HFFc6 (cell line): Measurements from ENCODE around the gene SYCE1L. TPM values are rescaled to one million over a fixed set of nuclear protein-coding genes. Genes with fewer than 3 reads are reported as not detected.

Experiments
- DNase-seq: peaks from one replicate; pipeline ENCODE4 v3.0.0-alpha.2; 2018
- H3K27ac Mint-ChIP-seq: 2 replicates; pipeline ENCODE4 v1.8.0; 2020; ENCODE audit warnings: mild to moderate bottlenecking, mixed read lengths
- H3K27me3 Mint-ChIP-seq: 2 replicates; pipeline ENCODE4 v1.8.0; 2021; ENCODE audit warnings: mild to moderate bottlenecking, moderate library complexity, mixed read lengths; ENCODE audit not compliant: insufficient read depth
- H3K36me3 Mint-ChIP-seq: 2 replicates; pipeline ENCODE4 v1.8.0; 2021; ENCODE audit warnings: low read depth, mixed read lengths
- H3K4me1 Mint-ChIP-seq: 2 replicates; pipeline ENCODE4 v1.8.0; 2020; ENCODE audit warnings: low read depth, mixed read lengths
- H3K4me3 Mint-ChIP-seq: 2 replicates; pipeline ENCODE4 v1.8.0; 2020; ENCODE audit warnings: mild to moderate bottlenecking, moderate library complexity, mixed read lengths
- H3K9me3 Mint-ChIP-seq: 2 replicates; pipeline ENCODE4 v1.8.0; 2020; ENCODE audit warnings: mild to moderate bottlenecking, mixed read lengths
- total RNA-seq, 6 experiments: library from RNA; stranded (reverse); fragmentation: NEBNext Ultra II Directional; extraction: Animal tissue kit (Norgen Biotek cat#: 25700); gene quantifications; 2 replicates in 1 of 6; 3 replicates in 5 of 6; pipeline ENCODE4 v1.2.3, GENCODE V29; 2021
- TF ChIP-seq, protein P1 (sequence below): fragments of 200-600 bp; sonication (generic); IDR thresholded peaks from 2 replicates; pipeline ENCODE4 v1.5.0; 2021; ENCODE audit warnings: antibody characterized with exemption, mild to moderate bottlenecking

The SYCE1L gene
- total RNA-seq, 6 experiments from 2014 or later: not detected

DNA sequence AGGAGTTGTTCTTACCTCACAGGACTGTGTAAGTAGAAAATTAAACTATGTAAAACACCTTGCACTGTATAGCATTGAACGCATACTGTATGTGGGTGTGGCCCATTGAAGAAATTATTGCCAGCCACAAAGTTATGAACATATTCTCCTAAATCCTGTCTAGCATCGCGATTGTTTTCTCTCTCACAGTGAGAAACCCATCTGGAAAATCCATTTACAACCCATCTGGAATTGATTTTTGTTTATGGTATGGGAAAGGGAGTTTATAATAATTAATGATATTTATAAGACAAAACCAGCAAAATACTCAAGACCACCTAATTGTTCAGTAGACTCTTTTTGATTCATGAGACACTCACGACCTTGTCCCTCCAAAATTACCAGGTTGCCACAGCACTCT lies 30.3 kb upstream of the SYCE1L start:
- TF ChIP-seq, protein P1, sequence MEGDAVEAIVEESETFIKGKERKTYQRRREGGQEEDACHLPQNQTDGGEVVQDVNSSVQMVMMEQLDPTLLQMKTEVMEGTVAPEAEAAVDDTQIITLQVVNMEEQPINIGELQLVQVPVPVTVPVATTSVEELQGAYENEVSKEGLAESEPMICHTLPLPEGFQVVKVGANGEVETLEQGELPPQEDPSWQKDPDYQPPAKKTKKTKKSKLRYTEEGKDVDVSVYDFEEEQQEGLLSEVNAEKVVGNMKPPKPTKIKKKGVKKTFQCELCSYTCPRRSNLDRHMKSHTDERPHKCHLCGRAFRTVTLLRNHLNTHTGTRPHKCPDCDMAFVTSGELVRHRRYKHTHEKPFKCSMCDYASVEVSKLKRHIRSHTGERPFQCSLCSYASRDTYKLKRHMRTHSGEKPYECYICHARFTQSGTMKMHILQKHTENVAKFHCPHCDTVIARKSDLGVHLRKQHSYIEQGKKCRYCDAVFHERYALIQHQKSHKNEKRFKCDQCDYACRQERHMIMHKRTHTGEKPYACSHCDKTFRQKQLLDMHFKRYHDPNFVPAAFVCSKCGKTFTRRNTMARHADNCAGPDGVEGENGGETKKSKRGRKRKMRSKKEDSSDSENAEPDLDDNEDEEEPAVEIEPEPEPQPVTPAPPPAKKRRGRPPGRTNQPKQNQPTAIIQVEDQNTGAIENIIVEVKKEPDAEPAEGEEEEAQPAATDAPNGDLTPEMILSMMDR: no peak
- Mint-ChIP-seq H3K27ac (no peak overlapping the region), H3K9me3 (no peaks in the 10 kb centered on the region), H3K36me3 (no peaks in the 10 kb centered on the region), H3K27me3 (peaks cover 3% of the 10 kb centered on the region; the same call in 1 of the 2 replicates), H3K4me3 (no peak overlapping the region), H3K4me1 (no peaks in the 10 kb centered on the region)
- no peak for DNase-seq

DNA sequence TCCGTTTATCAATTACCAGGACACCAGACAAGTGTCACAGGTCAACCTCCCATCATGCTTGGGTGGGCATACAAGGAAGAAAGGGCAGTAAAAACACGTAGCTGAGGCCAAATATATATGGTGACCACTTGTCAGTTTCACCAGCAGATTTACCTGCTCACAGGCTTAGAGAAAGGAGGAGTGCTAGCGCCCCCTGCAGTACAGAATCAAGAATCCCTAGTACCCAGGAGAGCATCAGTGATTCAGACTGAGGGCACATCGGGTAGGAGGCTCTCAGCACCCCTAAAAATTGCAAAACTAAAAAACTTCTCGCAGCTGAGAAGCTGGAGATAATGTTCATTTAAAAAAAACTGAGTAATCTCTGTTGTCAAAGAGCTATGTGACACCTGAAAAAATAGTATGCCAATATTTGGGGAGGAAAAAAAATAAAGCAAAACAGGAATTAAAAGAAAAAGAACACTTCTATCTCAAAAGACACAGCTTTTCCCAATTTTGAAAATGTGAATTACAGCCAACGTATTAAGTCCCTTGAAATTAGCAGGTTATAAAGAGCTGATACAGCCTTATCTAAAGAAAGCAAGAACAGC lies 29.5 kb upstream of the SYCE1L start:
- TF ChIP-seq, protein P1: peak; percentile 80
- Mint-ChIP-seq H3K27me3 (peaks cover 3% of the 10 kb centered on the region; the same call in 1 of the 2 replicates), H3K27ac (no peak overlapping the region), H3K4me3 (no peak overlapping the region), H3K36me3 (no peaks in the 10 kb centered on the region), H3K9me3 (no peaks in the 10 kb centered on the region), H3K4me1 (no peaks in the 10 kb centered on the region)
- DNase-seq: no peak

DNA sequence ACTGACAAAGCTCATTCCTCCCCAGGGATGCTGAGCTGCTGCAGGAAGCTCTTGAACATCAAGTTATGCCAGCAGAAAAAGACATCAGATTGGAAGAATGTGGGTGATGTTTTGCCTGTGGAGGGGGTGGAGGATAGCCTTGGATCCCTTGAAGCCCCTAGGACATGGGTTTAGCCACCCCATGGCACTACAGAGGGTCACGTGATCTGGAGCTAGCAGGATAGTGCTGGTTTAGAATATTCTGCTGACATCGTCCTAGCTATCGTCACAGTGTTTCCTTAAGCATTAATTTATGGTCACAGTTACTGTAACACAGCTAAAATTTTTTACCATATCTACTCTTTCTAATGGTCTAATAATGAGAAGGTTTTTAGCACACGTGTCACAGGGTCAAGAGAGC lies 28.4 kb upstream of the SYCE1L start:
- Mint-ChIP-seq H3K27me3 (peaks cover 2% of the 10 kb centered on the region; the same call in 1 of the 2 replicates), H3K27ac (no peak overlapping the region), H3K4me1 (no peaks in the 10 kb centered on the region), H3K4me3 (no peak overlapping the region), H3K9me3 (no peaks in the 10 kb centered on the region), H3K36me3 (no peaks in the 10 kb centered on the region)
- TF ChIP-seq, protein P1: no peak
- DNase-seq: no peak

DNA sequence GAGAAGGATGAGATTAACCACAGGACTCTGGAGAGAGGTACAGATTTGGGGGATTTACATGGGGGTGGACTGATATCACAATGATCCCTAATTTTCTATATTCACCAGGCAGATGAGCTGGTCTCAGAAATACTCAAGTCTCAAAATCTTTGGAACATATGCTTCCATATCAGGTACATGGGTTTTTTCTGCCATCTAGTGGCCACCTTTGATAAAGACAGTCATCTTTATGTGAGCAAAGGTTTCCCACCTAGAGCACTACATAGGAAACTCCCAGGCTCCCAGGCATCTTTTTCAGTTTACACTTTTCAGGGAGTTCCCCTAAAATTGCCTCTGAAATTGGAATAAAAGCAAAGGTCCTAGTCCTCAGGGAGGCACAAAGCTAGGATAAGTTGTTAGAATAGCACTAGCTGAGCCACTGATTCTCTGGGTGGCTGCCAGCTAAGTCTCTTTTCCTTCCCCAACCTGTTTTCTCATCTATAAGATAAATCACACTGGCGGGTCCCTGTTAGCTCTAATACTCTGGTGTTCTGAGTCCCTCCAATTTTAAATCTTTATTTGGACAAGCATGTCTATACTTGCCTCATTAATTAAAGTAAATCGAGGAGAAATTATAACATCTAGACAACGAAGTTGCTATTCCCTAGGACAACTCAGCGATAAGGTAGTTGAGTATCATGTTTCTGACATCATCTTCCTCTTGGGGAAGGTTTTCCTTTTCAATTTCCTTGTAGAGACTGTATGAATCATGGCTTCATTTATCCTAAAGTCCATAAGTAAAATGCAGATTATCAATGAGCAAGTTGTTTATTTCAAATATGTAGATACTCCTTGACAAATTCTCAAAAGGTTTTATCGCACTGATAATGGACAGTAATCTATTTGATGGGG lies 27.2 kb upstream of the SYCE1L start:
- Mint-ChIP-seq H3K4me1 (no peaks in the 10 kb centered on the region), H3K4me3 (no peak overlapping the region), H3K36me3 (no peaks in the 10 kb centered on the region), H3K27ac (no peak overlapping the region), H3K27me3 (peaks cover 2% of the 10 kb centered on the region; the same call in 1 of the 2 replicates), H3K9me3 (no peaks in the 10 kb centered on the region)
- TF ChIP-seq, protein P1: peak; percentile 90
- DNase-seq: peak; percentile 60

DNA sequence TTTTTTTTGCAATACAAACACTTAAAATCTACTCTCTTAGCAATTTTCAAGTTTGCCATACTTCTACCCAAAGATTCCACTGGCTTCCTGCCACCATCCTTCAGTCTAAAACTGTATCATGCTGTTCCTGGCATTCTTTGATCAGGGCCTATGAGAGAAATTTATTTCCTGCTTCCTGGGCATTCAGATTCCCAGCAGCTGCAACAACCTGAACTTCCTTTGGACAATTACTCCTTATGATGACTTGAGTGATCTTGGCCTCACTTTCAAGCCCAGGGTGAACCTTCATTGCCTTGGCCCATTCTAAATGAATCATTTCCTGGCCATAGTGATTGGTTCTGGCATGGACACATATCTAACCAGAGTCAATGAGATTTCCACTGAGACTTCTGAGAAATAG lies 26.3 kb upstream of the SYCE1L start:
- H3K36me3 Mint-ChIP-seq: no peaks in the 10 kb centered on the region
- DNase-seq: no peak
- no peaks in the 10 kb centered on the region for H3K4me1 Mint-ChIP-seq
- no peaks in the 10 kb centered on the region for H3K9me3 Mint-ChIP-seq
- no peak overlapping the region for H3K4me3 Mint-ChIP-seq
- TF ChIP-seq, protein P1: no peak
- H3K27ac Mint-ChIP-seq: no peak overlapping the region
- H3K27me3 Mint-ChIP-seq: peaks cover 2% of the 10 kb centered on the region; the same call in 1 of the 2 replicates
